ENCODE results near the gene GPR62. TPM values are rescaled to one million over a fixed set of nuclear protein-coding genes. Genes with fewer than 3 reads are reported as not detected.
A peak's percentile ranks its signal among the peaks of the same experiment; 100 is the strongest.

The GPR62 gene
- total RNA-seq, 2 donors from 2014 or later: not detected

DNA sequence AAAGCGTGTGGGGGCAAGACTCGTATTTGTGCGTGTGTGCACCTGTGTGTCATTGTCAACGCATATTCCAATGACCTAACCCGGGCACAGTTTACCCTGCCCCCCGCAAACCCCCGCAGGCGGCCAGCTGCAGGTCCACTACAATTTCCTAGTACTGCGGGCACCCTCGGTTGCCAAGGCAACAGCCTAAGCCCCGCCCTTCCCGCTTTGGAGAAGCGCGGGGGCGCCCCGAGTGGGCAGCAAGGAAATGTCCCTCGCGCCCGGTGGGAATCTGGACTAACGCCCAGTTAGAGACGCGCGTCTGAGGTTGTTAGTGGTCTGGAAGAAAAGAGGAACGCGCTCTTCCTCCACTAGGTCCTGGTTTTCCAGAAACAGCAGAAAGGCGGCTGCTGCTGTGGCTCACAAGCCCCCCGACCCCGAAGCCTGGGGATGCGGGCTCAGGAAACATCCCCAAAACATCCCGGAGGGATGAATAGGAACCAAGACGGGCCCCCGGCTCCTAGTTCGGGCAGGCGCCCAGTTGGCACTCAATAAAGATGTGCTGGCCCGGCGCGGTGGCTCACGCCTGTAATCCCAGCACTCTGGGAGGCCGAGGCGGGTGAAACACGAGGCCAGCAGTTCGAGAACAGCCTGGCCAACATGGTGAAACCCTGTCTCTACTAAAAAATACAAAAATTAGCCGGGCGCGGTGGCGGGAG lies 20.8 kb downstream of the GPR62 start:
- H3K27me3 ChIP-seq: no peaks in the 10 kb centered on the region
- H3K4me3 ChIP-seq: no peak overlapping the region
- H3K4me1 ChIP-seq: peaks cover 43% of the 10 kb centered on the region
- ATAC-seq (no peak), DNase-seq (peak; percentile 66 to 83 (median 78))
- TF ChIP-seq, protein P1, sequence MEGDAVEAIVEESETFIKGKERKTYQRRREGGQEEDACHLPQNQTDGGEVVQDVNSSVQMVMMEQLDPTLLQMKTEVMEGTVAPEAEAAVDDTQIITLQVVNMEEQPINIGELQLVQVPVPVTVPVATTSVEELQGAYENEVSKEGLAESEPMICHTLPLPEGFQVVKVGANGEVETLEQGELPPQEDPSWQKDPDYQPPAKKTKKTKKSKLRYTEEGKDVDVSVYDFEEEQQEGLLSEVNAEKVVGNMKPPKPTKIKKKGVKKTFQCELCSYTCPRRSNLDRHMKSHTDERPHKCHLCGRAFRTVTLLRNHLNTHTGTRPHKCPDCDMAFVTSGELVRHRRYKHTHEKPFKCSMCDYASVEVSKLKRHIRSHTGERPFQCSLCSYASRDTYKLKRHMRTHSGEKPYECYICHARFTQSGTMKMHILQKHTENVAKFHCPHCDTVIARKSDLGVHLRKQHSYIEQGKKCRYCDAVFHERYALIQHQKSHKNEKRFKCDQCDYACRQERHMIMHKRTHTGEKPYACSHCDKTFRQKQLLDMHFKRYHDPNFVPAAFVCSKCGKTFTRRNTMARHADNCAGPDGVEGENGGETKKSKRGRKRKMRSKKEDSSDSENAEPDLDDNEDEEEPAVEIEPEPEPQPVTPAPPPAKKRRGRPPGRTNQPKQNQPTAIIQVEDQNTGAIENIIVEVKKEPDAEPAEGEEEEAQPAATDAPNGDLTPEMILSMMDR (IDR thresholded peaks at IDR 0.05): peak in 1 of 7 experiments; percentile 1
- TF ChIP-seq POLR2A (IDR thresholded peaks at IDR 0.05): no peak
- intact Hi-C loops (cut with DNase I): no loop called here
- WGBS, 2 donors: 34 to 45% methylated on average over 20 to 46 of the region's 46 CpGs
- H3K27ac ChIP-seq: peak overlapping the region in 3 of 4 donors; percentile 84 to 97 (median 95)
- H3K36me3 ChIP-seq (replicated peaks in 1 of 2; ENCODE audit: insufficient read depth in 1 of 2, low read depth in 2 of 2): no peaks in the 10 kb centered on the region
- no peaks in the 10 kb centered on the region for H3K9me3 ChIP-seq

DNA sequence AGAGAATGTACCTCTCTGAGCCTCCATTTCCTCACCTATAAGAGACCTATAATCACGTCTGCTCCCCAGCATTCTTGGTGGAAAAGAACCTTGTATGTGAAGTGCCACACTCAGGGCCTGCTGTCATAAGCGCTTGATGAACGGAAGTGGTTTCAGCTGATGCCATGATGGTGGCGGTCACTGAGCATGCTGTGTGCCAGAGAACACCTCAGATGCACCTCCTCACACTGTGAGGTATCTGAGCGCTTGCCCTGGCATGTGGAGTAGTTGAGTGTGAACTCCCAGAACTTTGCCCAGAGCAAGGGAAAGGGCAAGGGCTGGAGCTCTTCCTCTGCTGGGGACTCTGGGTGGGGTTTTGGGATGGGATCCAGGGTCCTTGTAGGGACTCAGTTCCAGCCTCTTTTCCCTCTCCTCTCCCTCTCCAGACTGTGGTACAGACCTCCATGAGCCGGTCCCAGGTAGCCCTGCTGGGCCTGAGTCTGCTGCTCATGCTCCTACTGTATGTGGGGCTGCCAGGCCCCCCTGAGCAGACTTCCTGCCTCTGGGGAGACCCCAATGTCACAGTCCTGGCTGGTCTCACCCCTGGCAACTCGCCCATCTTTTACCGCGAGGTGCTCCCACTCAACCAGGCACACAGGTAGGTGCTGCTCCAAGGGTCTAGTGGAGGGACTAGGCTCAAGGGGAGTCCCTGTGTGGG lies 22.4 kb downstream of the GPR62 start:
- Histone ChIP-seq H3K36me3 (replicated peaks in 1 of 2; ENCODE audit: insufficient read depth in 1 of 2, low read depth in 2 of 2) (no peaks in the 10 kb centered on the region), H3K9me3 (no peaks in the 10 kb centered on the region), H3K4me1 (peaks cover 39% of the 10 kb centered on the region), H3K27ac (peak overlapping the region in 1 of 4 donors; percentile 1), H3K4me3 (no peak overlapping the region), H3K27me3 (no peaks in the 10 kb centered on the region)
- ATAC-seq (no peak), DNase-seq (no peak)
- TF ChIP-seq, protein P1 (IDR thresholded peaks at IDR 0.05): no peak
- no peak for TF ChIP-seq POLR2A (IDR thresholded peaks at IDR 0.05)
- intact Hi-C loops (cut with DNase I): no loop called here
- WGBS, 2 donors: 80 to 87% methylated on average over 6 to 9 of the region's 9 CpGs

DNA sequence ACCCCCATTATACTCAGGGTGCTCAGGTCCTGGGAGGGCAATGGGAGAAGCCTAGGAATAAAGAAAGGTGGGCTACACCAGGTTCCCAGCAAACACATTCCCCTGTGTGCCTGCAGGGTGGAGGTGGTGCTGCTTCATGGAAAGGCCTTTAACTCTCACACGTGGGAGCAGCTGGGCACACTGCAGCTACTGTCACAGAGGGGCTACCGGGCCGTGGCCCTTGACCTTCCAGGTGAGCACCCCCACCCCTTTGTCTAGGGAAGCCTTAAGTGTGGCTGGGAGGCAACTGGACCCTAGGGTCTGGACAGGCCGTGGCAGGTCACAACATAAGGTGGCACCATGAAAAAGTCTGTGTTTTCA lies 22.9 kb downstream of the GPR62 start:
- Histone ChIP-seq H3K4me3 (no peak overlapping the region), H3K4me1 (peaks cover 39% of the 10 kb centered on the region), H3K27me3 (no peaks in the 10 kb centered on the region), H3K27ac (peak overlapping the region in 1 of 4 donors; percentile 1), H3K36me3 (replicated peaks in 1 of 2; ENCODE audit: insufficient read depth in 1 of 2, low read depth in 2 of 2) (no peaks in the 10 kb centered on the region), H3K9me3 (no peaks in the 10 kb centered on the region)
- intact Hi-C loops (cut with DNase I): no loop called here
- TF ChIP-seq, protein P1 (IDR thresholded peaks at IDR 0.05): no peak
- no peak for TF ChIP-seq POLR2A (IDR thresholded peaks at IDR 0.05)
- ATAC-seq (no peak), DNase-seq (no peak)
- WGBS, 2 donors: 78 to 100% methylated on average over 1 to 4 of the region's 4 CpGs

DNA sequence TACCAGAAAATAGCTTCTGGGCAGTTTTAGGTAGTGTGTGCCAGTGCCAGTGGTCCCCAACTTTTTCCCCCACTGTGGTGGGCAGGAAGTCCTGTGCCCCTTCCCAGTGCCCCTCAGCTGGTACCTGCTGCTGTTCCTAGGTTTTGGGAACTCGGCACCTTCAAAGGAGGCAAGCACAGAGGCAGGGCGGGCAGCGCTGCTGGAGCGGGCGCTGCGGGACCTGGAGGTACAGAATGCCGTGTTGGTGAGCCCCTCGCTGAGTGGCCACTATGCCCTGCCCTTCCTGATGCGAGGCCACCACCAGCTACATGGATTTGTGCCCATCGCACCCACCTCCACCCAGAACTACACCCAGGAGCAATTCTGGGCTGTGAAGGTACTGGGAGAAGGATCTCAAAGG lies 25.1 kb downstream of the GPR62 start:
- Histone ChIP-seq H3K36me3 (replicated peaks in 1 of 2; ENCODE audit: insufficient read depth in 1 of 2, low read depth in 2 of 2) (no peaks in the 10 kb centered on the region), H3K4me1 (peaks cover 34% of the 10 kb centered on the region), H3K4me3 (no peak overlapping the region), H3K9me3 (no peaks in the 10 kb centered on the region), H3K27ac (no peak overlapping the region), H3K27me3 (no peaks in the 10 kb centered on the region)
- 91 to 94% methylated on average over 5 to 6 of the region's 10 CpGs for WGBS, 2 donors
- no peak for DNase-seq
- intact Hi-C loops (cut with DNase I): no loop called here
- no peak for ATAC-seq
- TF ChIP-seq, protein P1 (IDR thresholded peaks at IDR 0.05): no peak
- no peak for TF ChIP-seq POLR2A (IDR thresholded peaks at IDR 0.05)
